Measurements from ENCODE around the gene NCK1.
"Not testable (repeated sequence)": the region's sequence is repeated elsewhere in the genome, so short reads cannot be mapped to it uniquely, and the experiment has no call there.

NCK1 gene

GRCh38 chr3:136982520-136983138 is 120.6 kb downstream of the NCK1 start:
- no peaks in the 10 kb centered on the region for H3K79me2 ChIP-seq
- H2AFZ ChIP-seq, result no peak overlapping the region
- H3K4me2 ChIP-seq (ENCODE audit: low read length), result no peak overlapping the region
- no peaks in the 10 kb centered on the region for H3K9me3 ChIP-seq (ENCODE audit: control insufficient read depth, low read length)
- no peak overlapping the region for H3K27ac ChIP-seq
- H3K27me3 ChIP-seq (ENCODE audit: control insufficient read depth, insufficient read depth, low read length), result no peaks in the 10 kb centered on the region
- no peaks in the 10 kb centered on the region for H3K36me3 ChIP-seq (ENCODE audit: control insufficient read depth, insufficient read depth, low read length)
- no peak overlapping the region for H3K4me3 ChIP-seq (ENCODE audit: low read depth, low read length)
- TF ChIP-seq CTCF (IDR thresholded peaks at IDR 0.05), result no peak
- H3K9ac ChIP-seq, result no peak overlapping the region
- peaks cover 3% of the 10 kb centered on the region for H3K4me1 ChIP-seq

GRCh38 chr3:136984837-136985236 is 122.8 kb downstream of the NCK1 start:
- H3K4me1 ChIP-seq, result peaks cover 3% of the 10 kb centered on the region
- H3K9ac ChIP-seq, result no peak overlapping the region

GRCh38 chr3:136987398-136987980 is 125.5 kb downstream of the NCK1 start:
- not testable (repeated sequence) for H3K9ac ChIP-seq

More at GRCh38 chr3:136984837-136985236, 122.8 kb downstream of the NCK1 start:
- H3K9me3 ChIP-seq (ENCODE audit: control insufficient read depth, low read length), result no peaks in the 10 kb centered on the region
- H3K4me3 ChIP-seq (ENCODE audit: low read depth, low read length), result no peak overlapping the region
- TF ChIP-seq CTCF (IDR thresholded peaks at IDR 0.05), result no peak
- H3K27ac ChIP-seq, result no peak overlapping the region
- no peak overlapping the region for H3K4me2 ChIP-seq (ENCODE audit: low read length)
- H2AFZ ChIP-seq, result no peak overlapping the region
- H3K36me3 ChIP-seq (ENCODE audit: control insufficient read depth, insufficient read depth, low read length), result no peaks in the 10 kb centered on the region
- no peaks in the 10 kb centered on the region for H3K79me2 ChIP-seq
- H3K27me3 ChIP-seq (ENCODE audit: control insufficient read depth, insufficient read depth, low read length), result no peaks in the 10 kb centered on the region

GRCh38 chr3:136988651-136989050 is 126.6 kb downstream of the NCK1 start:
- Histone ChIP-seq H3K27ac (no peak overlapping the region), H3K4me1 (no peaks in the 10 kb centered on the region), H3K9ac (no peak overlapping the region), H3K9me3 (ENCODE audit: control insufficient read depth, low read length) (no peaks in the 10 kb centered on the region), H3K4me3 (ENCODE audit: low read depth, low read length) (no peak overlapping the region), H2AFZ (no peak overlapping the region), H3K27me3 (ENCODE audit: control insufficient read depth, insufficient read depth, low read length) (no peaks in the 10 kb centered on the region), H3K4me2 (ENCODE audit: low read length) (no peak overlapping the region), H3K36me3 (ENCODE audit: control insufficient read depth, insufficient read depth, low read length) (no peaks in the 10 kb centered on the region), H3K79me2 (no peaks in the 10 kb centered on the region)
- no peak for TF ChIP-seq CTCF (IDR thresholded peaks at IDR 0.05)

More at GRCh38 chr3:136987398-136987980, 125.5 kb downstream of the NCK1 start:
- not testable (repeated sequence) for H3K27me3 ChIP-seq (ENCODE audit: control insufficient read depth, insufficient read depth, low read length); H3K4me3 ChIP-seq (ENCODE audit: low read depth, low read length); H3K9me3 ChIP-seq (ENCODE audit: control insufficient read depth, low read length); H3K4me2 ChIP-seq (ENCODE audit: low read length); H3K4me1 ChIP-seq; H2AFZ ChIP-seq; H3K27ac ChIP-seq; H3K36me3 ChIP-seq (ENCODE audit: control insufficient read depth, insufficient read depth, low read length); H3K79me2 ChIP-seq

GRCh38 chr3:136989781-136990524 is 127.9 kb downstream of the NCK1 start:
- Histone ChIP-seq H3K36me3 (ENCODE audit: control insufficient read depth, insufficient read depth, low read length) (no peaks in the 10 kb centered on the region), H2AFZ (no peak overlapping the region), H3K4me1 (peaks cover 7% of the 10 kb centered on the region), H3K27me3 (ENCODE audit: control insufficient read depth, insufficient read depth, low read length) (no peaks in the 10 kb centered on the region), H3K4me2 (ENCODE audit: low read length) (no peak overlapping the region), H3K27ac (no peak overlapping the region), H3K4me3 (ENCODE audit: low read depth, low read length) (no peak overlapping the region), H3K9me3 (ENCODE audit: control insufficient read depth, low read length) (no peaks in the 10 kb centered on the region), H3K79me2 (no peaks in the 10 kb centered on the region), H3K9ac (no peak overlapping the region)
- TF ChIP-seq CTCF (IDR thresholded peaks at IDR 0.05), result no peak
